Ascending aorta (tissue), 2 donors: ENCODE measurements around the gene ZFP14. TPM values are rescaled to one million over a fixed set of nuclear protein-coding genes. Genes with fewer than 3 reads are reported as not detected.

Experiments used
- DNase-seq, 2 donors: peaks; one replicate each; pipeline ENCODE4 v3.0.0-alpha.2; 2019; ENCODE audit warnings: low spot score in 2 of 2
- H3K27ac ChIP-seq, 2 donors: fragments of 200-600 bp; sonication (generic); one replicate each; pipeline ENCODE4 v1.5.1; 2016 to 2017; ENCODE audit warnings: mild to moderate bottlenecking in 1 of 2
- H3K27me3 ChIP-seq: fragments of 200-600 bp; sonication (generic); one replicate; pipeline ENCODE4 v1.5.1; 2017
- H3K36me3 ChIP-seq, 2 donors: fragments of 200-600 bp; sonication (generic); one replicate each; pipeline ENCODE4 v1.5.1; 2016
- H3K4me1 ChIP-seq, 2 donors: fragments of 200-600 bp; sonication (generic); one replicate each; pipeline ENCODE4 v1.5.1; 2016 to 2017; ENCODE audit warnings: mild to moderate bottlenecking in 1 of 2
- H3K4me3 ChIP-seq, 2 donors: fragments of 200-600 bp; sonication (generic); one replicate each; pipeline ENCODE4 v1.5.1; 2016 to 2017; ENCODE audit warnings: mild to moderate bottlenecking in 1 of 2
- H3K9me3 ChIP-seq, 2 donors: fragments of 200-600 bp; sonication (generic); one replicate each; pipeline ENCODE4 v1.5.1; 2016
- intact Hi-C: fragments of 100-400 bp; cut with DNase I; formaldehyde crosslinking; loops from one replicate; pipeline ENCODE4 v1.15.1; 2023
- total RNA-seq: library from RNA; depleted of rRNA; stranded (reverse); fragments of >200 nt; gene quantifications from one replicate; pipeline ENCODE4 v1.1.0, GENCODE V29; 2016
- TF ChIP-seq, protein P1 (sequence below), 3 experiments: fragments of 200-600 bp in 2 of 3; fragments of 450-650 bp in 1 of 3; sonication (generic) in 2 of 3; IDR thresholded peaks; one replicate each; pipeline ENCODE4 v1.5.1; 2016 to 2019; ENCODE audit warnings: antibody characterized with exemption in 3 of 3, mild to moderate bottlenecking in 1 of 3, moderate library complexity in 1 of 3

The ZFP14 gene
- total RNA-seq, 1 donor from 2014 or later, result 1.2 TPM

- intact Hi-C loops, result no loop called here
- TF ChIP-seq, protein P1, sequence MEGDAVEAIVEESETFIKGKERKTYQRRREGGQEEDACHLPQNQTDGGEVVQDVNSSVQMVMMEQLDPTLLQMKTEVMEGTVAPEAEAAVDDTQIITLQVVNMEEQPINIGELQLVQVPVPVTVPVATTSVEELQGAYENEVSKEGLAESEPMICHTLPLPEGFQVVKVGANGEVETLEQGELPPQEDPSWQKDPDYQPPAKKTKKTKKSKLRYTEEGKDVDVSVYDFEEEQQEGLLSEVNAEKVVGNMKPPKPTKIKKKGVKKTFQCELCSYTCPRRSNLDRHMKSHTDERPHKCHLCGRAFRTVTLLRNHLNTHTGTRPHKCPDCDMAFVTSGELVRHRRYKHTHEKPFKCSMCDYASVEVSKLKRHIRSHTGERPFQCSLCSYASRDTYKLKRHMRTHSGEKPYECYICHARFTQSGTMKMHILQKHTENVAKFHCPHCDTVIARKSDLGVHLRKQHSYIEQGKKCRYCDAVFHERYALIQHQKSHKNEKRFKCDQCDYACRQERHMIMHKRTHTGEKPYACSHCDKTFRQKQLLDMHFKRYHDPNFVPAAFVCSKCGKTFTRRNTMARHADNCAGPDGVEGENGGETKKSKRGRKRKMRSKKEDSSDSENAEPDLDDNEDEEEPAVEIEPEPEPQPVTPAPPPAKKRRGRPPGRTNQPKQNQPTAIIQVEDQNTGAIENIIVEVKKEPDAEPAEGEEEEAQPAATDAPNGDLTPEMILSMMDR (IDR thresholded peaks at IDR 0.05), result no peak
- Histone ChIP-seq H3K4me3 (no peak overlapping the region), H3K9me3 (peaks cover 8 to 47% of the 10 kb centered on the region in 2 donors), H3K36me3 (peaks cover 7 to 9% of the 10 kb centered on the region in 2 donors), H3K27me3 (no peaks in the 10 kb centered on the region), H3K27ac (no peak overlapping the region), H3K4me1 (peaks cover 3 to 4% of the 10 kb centered on the region in 2 donors)
- DNase-seq, result no peak
Observed at GRCh38 chr19:36373638-36374156, 5.3 kb downstream of the ZFP14 start.

DNA sequence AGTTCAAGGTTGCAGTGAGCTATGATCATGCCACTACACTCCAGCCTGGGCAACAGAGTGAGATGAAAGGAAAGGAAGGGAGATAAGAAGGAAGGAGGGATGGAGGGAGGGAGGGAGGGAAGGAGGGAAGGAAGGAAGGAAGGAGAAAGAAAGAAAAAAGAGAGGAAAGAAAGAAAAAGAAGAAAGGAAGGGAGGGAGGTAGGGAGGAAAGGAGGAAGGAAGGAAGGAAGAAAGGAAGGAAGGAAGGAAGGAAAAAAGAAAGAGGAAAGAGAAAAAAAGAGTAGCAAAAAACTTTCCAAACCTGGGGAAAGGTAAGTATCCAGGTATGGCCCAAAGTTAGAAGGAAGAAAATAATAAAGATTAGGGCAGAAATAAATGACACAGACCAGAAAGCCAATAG lies 7.1 kb downstream of the ZFP14 start:
- intact Hi-C loops, result no loop called here
- Histone ChIP-seq H3K27me3 (no peaks in the 10 kb centered on the region), H3K4me1 (no peaks in the 10 kb centered on the region), H3K27ac (no peak overlapping the region), H3K9me3 (peaks cover 8 to 47% of the 10 kb centered on the region in 2 donors), H3K36me3 (peaks cover 22 to 26% of the 10 kb centered on the region in 2 donors), H3K4me3 (no peak overlapping the region)
- no peak for DNase-seq
- TF ChIP-seq, protein P1 (IDR thresholded peaks at IDR 0.05), result no peak

DNA sequence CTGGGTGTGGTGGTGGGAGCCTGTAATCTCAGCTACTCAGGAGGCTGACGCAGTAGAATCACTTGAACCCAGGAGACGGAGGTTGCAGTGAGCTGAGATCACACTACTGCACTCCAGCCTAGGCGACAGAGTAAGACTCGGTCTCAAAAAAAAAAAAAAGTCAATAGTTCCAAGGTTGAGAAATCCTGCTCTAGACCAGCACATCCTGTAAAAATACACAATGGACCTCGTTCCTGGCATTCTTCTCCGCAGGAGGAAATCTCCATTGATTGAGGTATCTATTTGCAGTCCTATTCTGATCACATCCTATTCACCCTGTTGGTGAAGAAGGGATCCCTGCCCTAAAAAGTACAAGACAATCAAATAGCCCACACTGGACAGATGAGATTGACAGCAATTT lies 15.2 kb downstream of the ZFP14 start:
- intact Hi-C loops, result no loop called here
- H3K36me3 ChIP-seq, result peaks cover 75 to 91% of the 10 kb centered on the region in 2 donors
- no peaks in the 10 kb centered on the region for H3K4me1 ChIP-seq
- H3K27me3 ChIP-seq, result no peaks in the 10 kb centered on the region
- DNase-seq, result no peak
- no peak overlapping the region for H3K27ac ChIP-seq
- no peak overlapping the region for H3K4me3 ChIP-seq
- TF ChIP-seq, protein P1 (IDR thresholded peaks at IDR 0.05), result no peak
- peaks cover 4% of the 10 kb centered on the region in 2 donors for H3K9me3 ChIP-seq

DNA sequence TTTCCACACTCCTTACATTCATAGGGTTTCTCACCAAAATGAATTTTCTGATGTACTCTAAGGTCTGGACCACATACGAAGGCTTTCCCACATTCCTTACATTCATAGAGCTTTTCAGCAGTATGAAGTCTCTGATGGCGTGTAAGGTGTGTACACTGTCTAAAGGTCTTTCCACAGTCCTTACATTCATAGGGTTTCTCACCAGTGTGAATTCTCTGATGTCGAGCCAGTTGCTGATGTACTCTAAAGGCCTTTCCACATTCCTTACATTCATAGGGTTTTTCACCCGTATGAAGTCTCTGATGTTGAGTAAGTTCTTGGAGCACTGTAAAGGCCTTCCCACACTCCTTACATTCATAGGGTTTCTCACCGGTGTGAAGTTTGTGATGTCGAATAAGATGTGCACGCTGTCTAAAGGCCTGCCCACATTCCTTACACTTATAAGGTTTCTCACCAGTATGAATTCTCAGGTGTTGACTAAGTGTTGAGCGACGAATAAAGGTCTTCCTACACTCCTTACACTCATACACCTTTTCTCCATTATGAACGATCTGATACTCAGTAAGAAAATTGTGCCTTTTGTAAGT lies 38.1 kb downstream of the ZFP14 start:
- TF ChIP-seq, protein P1 (IDR thresholded peaks at IDR 0.05), result no peak
- Histone ChIP-seq H3K36me3 (peaks cover 29 to 82% of the 10 kb centered on the region in 2 donors), H3K27ac (no peak overlapping the region), H3K4me1 (no peaks in the 10 kb centered on the region), H3K27me3 (no peaks in the 10 kb centered on the region), H3K9me3 (peaks cover 35 to 100% of the 10 kb centered on the region in 2 donors), H3K4me3 (no peak overlapping the region)
- no peak for DNase-seq
- intact Hi-C loops, result no loop called here

- Histone ChIP-seq H3K4me1 (peaks cover 0 to 3% of the 10 kb centered on the region in 2 donors), H3K36me3 (peaks cover 13% of the 10 kb centered on the region in 2 donors), H3K27ac (no peak overlapping the region), H3K9me3 (peaks cover 0 to 68% of the 10 kb centered on the region in 2 donors), H3K27me3 (no peaks in the 10 kb centered on the region), H3K4me3 (peak overlapping the region; percentile 61 to 67)
- TF ChIP-seq, protein P1 (IDR thresholded peaks at IDR 0.05), result no peak
- intact Hi-C loops, result no loop called here
- peak; percentile 43 to 83 for DNase-seq
Observed at GRCh38 chr19:36331353-36332228, 47.4 kb downstream of the ZFP14 start.
